SK-N-SH (cell line): ENCODE measurements around the gene SFXN1. TPM values are rescaled to one million over a fixed set of nuclear protein-coding genes. Genes with fewer than 3 reads are reported as not detected.

ENCODE experiments used
- CTCF ChIA-PET: fragments of 300-600, 350-600 bp; formaldehyde crosslinking; extraction: SDS; loops from one replicate; lab custom pipeline; 2021; lab: Yijun Ruan, JAX
- POLR2A ChIA-PET: fragments of 350-600 bp; sonication (Branson Sonifier 250); formaldehyde crosslinking; extraction: SDS; loops from one replicate; lab custom pipeline; 2020; ENCODE audit warnings: antibody characterized with exemption, inconsistent platforms; lab: Yijun Ruan, JAX
- DNase-seq: peaks from one replicate; pipeline ENCODE4 v3.0.0; 2012
- H2AFZ ChIP-seq: fragments of 200-600 bp; sonication (generic); 2 replicates; pipeline ENCODE4 v1.8.1; 2016; ENCODE audit warnings: antibody characterized with exemption, mild to moderate bottlenecking, low read depth
- H3F3A ChIP-seq: fragments of 200-600 bp; sonication (generic); replicated peaks from 2 replicates; pipeline ENCODE3; 2016; ENCODE audit warnings: antibody characterized with exemption, mild to moderate bottlenecking; ENCODE audit not compliant: insufficient read depth
- H3K27ac ChIP-seq, 2 experiments: fragments of 200-500 bp in 1 of 2; fragments of 200-600 bp in 1 of 2; sonication (Bioruptor generic) in 1 of 2; sonication (generic), shearing (Covaris generic) in 1 of 2; 2 replicates each; pipeline versions ENCODE4 v1.5.1 to v1.6.1; 2014 to 2016; ENCODE audit warnings: low read depth in 2 of 2, inconsistent platforms in 1 of 2, low read length in 1 of 2, mild to moderate bottlenecking in 1 of 2, mixed read lengths in 1 of 2
- H3K27me3 ChIP-seq: fragments of 200-600 bp; sonication (generic), shearing (Covaris generic); 2 replicates; pipeline ENCODE4 v1.6.1; 2016; ENCODE audit warnings: mixed run types; ENCODE audit not compliant: insufficient read depth
- H3K36me3 ChIP-seq, 2 experiments: fragments of 200-500 bp in 1 of 2; fragments of 200-600 bp in 1 of 2; sonication (Bioruptor generic) in 1 of 2; sonication (generic) in 1 of 2; replicated peaks in 1 of 2; 2 replicates each; pipeline versions ENCODE3 to v1.5.1; 2014 to 2016; ENCODE audit warnings: low read length in 1 of 2, mild to moderate bottlenecking in 1 of 2; ENCODE audit not compliant: insufficient read depth in 2 of 2, control insufficient read depth in 1 of 2
- H3K4me1 ChIP-seq, 2 experiments: fragments of 200-500 bp in 1 of 2; fragments of 200-600 bp in 1 of 2; sonication (Bioruptor generic) in 1 of 2; sonication (generic), shearing (Covaris generic) in 1 of 2; 2 replicates each; pipeline versions ENCODE4 v1.5.1 to v1.6.1; 2014 to 2016; ENCODE audit warnings: low read depth in 1 of 2, low read length in 1 of 2, mixed run types in 1 of 2; ENCODE audit not compliant: insufficient read depth in 2 of 2, control insufficient read depth in 1 of 2
- H3K4me2 ChIP-seq: fragments of 200-600 bp; sonication (generic), shearing (Covaris generic); 2 replicates; pipeline ENCODE4 v1.6.1; 2017; ENCODE audit warnings: mixed run types
- H3K4me3 ChIP-seq, 2 experiments: fragments of 200-500 bp in 1 of 2; fragments of 200-600 bp in 1 of 2; sonication (Bioruptor generic) in 1 of 2; sonication (generic), shearing (Covaris generic) in 1 of 2; 2 replicates each; pipeline versions ENCODE4 v1.5.1 to v1.8.1; 2014 to 2016; ENCODE audit warnings: low read depth in 2 of 2, inconsistent platforms in 1 of 2, low read length in 1 of 2, mild to moderate bottlenecking in 1 of 2, mixed read lengths in 1 of 2, moderate library complexity in 1 of 2
- H3K79me2 ChIP-seq: fragments of 200-600 bp; sonication (generic); 2 replicates; pipeline ENCODE4 v1.8.1; 2017; ENCODE audit warnings: mild to moderate bottlenecking; ENCODE audit not compliant: insufficient read depth
- H3K9ac ChIP-seq: fragments of 200-600 bp; sonication (generic); 2 replicates; pipeline ENCODE4 v1.6.1; 2017; ENCODE audit warnings: mixed run types
- H3K9me2 ChIP-seq: fragments of 200-600 bp; sonication (generic); 2 replicates; pipeline ENCODE4 v1.6.1; 2017; ENCODE audit warnings: mixed run types
- H3K9me3 ChIP-seq: fragments of 200-600 bp; sonication (generic); 2 replicates; pipeline ENCODE4 v1.6.1; 2017; ENCODE audit warnings: mixed run types, mild to moderate bottlenecking, moderate library complexity
- H4K20me1 ChIP-seq: fragments of 200-600 bp; sonication (generic); 2 replicates; pipeline ENCODE4 v1.6.1; 2017; ENCODE audit warnings: mild to moderate bottlenecking, mixed run types; ENCODE audit not compliant: insufficient read depth
- CTCF ChIP-seq: fragments of 200-600 bp; sonication (generic); IDR thresholded peaks from 2 replicates; pipeline ENCODE4 v1.6.1; 2017; ENCODE audit warnings: antibody characterized with exemption, mild to moderate bottlenecking, moderate library complexity
- GABPA ChIP-seq: IDR thresholded peaks from 2 replicates; pipeline ENCODE4 v1.4.0; 2012; ENCODE audit warnings: low read depth, mild to moderate bottlenecking
- JUND ChIP-seq: IDR thresholded peaks from 2 replicates; pipeline ENCODE4 v1.4.0; 2012
- POLR2AphosphoS5 ChIP-seq: IDR thresholded peaks from 2 replicates; pipeline ENCODE4 v1.6.1; 2012; ENCODE audit warnings: low read depth, low read length
- REST ChIP-seq: IDR thresholded peaks from 2 replicates; pipeline ENCODE4 v1.6.1; 2012; ENCODE audit warnings: mild to moderate bottlenecking, low read depth, low read length, moderate library complexity
- SMC3 ChIP-seq: IDR thresholded peaks from 2 replicates; pipeline ENCODE4 v1.6.1; 2012; ENCODE audit warnings: low read depth, low read length, improper control_type of control experiment
- TEAD4 ChIP-seq: IDR thresholded peaks from 2 replicates; pipeline ENCODE4 v1.4.0; 2012; ENCODE audit warnings: mild to moderate bottlenecking, borderline replicate concordance; ENCODE audit not compliant: insufficient read depth
- USF2 ChIP-seq: fragments of 150-350 bp; IDR thresholded peaks from 2 replicates; pipeline ENCODE4 v1.6.1; 2017; ENCODE audit warnings: antibody characterized with exemption, low read length, low read depth, borderline replicate concordance
- WGBS: methylation state at CpG from one replicate; pipeline ENCODE4 v1.1.6; 2017; ENCODE audit warnings: low lambda C conversion rate; 5-methylcytosine and 5-hydroxymethylcytosine counted together
- polyA plus RNA-seq, 3 experiments: library from polyadenylated mRNA; depleted of rRNA; stranded (reverse); fragments of >200 nt; gene quantifications; 2 replicates each; pipeline ENCODE4 v1.2.3, GENCODE V29; 2012

Gene SFXN1
- polyA plus RNA-seq, 1 of the 3 experiments (the other 2 are of a cell fraction) = 73.6 TPM

- no peak for TF ChIP-seq CTCF
Measured at GRCh38 chr5:175436359-175436758, 42.0 kb upstream of the SFXN1 start (continued).

- H3K4me1 ChIP-seq = no peaks in the 10 kb centered on the region
- H3K4me2 ChIP-seq = no peak overlapping the region
- H3K9me3 ChIP-seq = no peaks in the 10 kb centered on the region
- no peaks in the 10 kb centered on the region for H3K9me2 ChIP-seq
- H3K9ac ChIP-seq = no peak overlapping the region
- no peaks in the 10 kb centered on the region for H4K20me1 ChIP-seq
- H3F3A ChIP-seq = no peaks in the 10 kb centered on the region
- H3K79me2 ChIP-seq = no peaks in the 10 kb centered on the region
- H3K4me3 ChIP-seq = no peak overlapping the region
- H3K27me3 ChIP-seq = peaks cover 14% of the 10 kb centered on the region; the same call in 1 of the 2 replicates
- CTCF ChIA-PET = interaction anchor here (1.2 kb wide), 1 partner anchor 26 kb away, joined by 4 read pairs; no protein-coding TSS in a partner anchor
- H3K27ac ChIP-seq = no peak overlapping the region
- H3K36me3 ChIP-seq = no peaks in the 10 kb centered on the region
- 47% methylated on average over 3 of the region's 3 CpGs for WGBS
- DNase-seq = no peak
- no peak overlapping the region for H2AFZ ChIP-seq
- no peak for TF ChIP-seq POLR2AphosphoS5
- TF ChIP-seq SMC3 = no peak
- TF ChIP-seq JUND = no peak
- no peak for TF ChIP-seq REST
- no peak for TF ChIP-seq GABPA
- no peak for TF ChIP-seq TEAD4
- TF ChIP-seq USF2 = no peak
- POLR2A ChIA-PET = no interaction called here
Measured at GRCh38 chr5:175438234-175438857, 40.0 kb upstream of the SFXN1 start.
